ENCODE measurements around the gene LCMT1.
"Not testable (repeated sequence)": the region's sequence is repeated elsewhere in the genome, so short reads cannot be mapped to it uniquely, and the experiment has no call there.

The LCMT1 gene

GRCh38 chr16:25097276-25097975 lies 14.1 kb upstream of the LCMT1 start:
- DNase-seq, result no peak

- DNase-seq, result no peak
Observed at GRCh38 chr16:25100511-25100910, 11.0 kb upstream of the LCMT1 start.

- DNase-seq, result peak; percentile 56
Observed at GRCh38 chr16:25106567-25107465, 4.7 kb upstream of the LCMT1 start.

GRCh38 chr16:25107466-25107792 lies 4.1 kb upstream of the LCMT1 start:
- no peak for DNase-seq

GRCh38 chr16:25108054-25108453 lies 3.5 kb upstream of the LCMT1 start:
- DNase-seq, result peak; percentile 4

GRCh38 chr16:25109643-25110042 lies 1.9 kb upstream of the LCMT1 start:
- DNase-seq, result no peak

GRCh38 chr16:25110387-25110947 lies 1.1 kb upstream of the LCMT1 start:
- no peak for DNase-seq

- no peak for DNase-seq
Observed at GRCh38 chr16:25114121-25114520, 2.6 kb downstream of the LCMT1 start.

GRCh38 chr16:25118851-25119578 lies 7.5 kb downstream of the LCMT1 start:
- DNase-seq, result no peak

- no peak for DNase-seq
Observed at GRCh38 chr16:25121824-25122600, 10.5 kb downstream of the LCMT1 start.

- DNase-seq, result no peak
Observed at GRCh38 chr16:25124503-25124902, 13.0 kb downstream of the LCMT1 start.

GRCh38 chr16:25126086-25126666 lies 14.6 kb downstream of the LCMT1 start:
- DNase-seq, result not testable (repeated sequence)

GRCh38 chr16:25126820-25127232 lies 15.3 kb downstream of the LCMT1 start:
- peak; percentile 15 for DNase-seq

GRCh38 chr16:25132751-25133150 lies 21.2 kb downstream of the LCMT1 start:
- DNase-seq, result not testable (repeated sequence)

- DNase-seq, result no peak
Observed at GRCh38 chr16:25134166-25134700, 22.7 kb downstream of the LCMT1 start.

GRCh38 chr16:25135254-25135878 lies 23.8 kb downstream of the LCMT1 start:
- DNase-seq, result no peak

GRCh38 chr16:25138130-25138529 lies 26.6 kb downstream of the LCMT1 start:
- no peak for DNase-seq

GRCh38 chr16:25140459-25140858 lies 28.9 kb downstream of the LCMT1 start:
- no peak for DNase-seq

- no peak for DNase-seq
Observed at GRCh38 chr16:25141648-25142047, 30.1 kb downstream of the LCMT1 start.

GRCh38 chr16:25143928-25144327 lies 32.4 kb downstream of the LCMT1 start:
- DNase-seq, result no peak

- DNase-seq, result no peak
Observed at GRCh38 chr16:25148568-25149215, 37.1 kb downstream of the LCMT1 start.
